ENCODE results near the gene ARHGEF28.

DNA sequence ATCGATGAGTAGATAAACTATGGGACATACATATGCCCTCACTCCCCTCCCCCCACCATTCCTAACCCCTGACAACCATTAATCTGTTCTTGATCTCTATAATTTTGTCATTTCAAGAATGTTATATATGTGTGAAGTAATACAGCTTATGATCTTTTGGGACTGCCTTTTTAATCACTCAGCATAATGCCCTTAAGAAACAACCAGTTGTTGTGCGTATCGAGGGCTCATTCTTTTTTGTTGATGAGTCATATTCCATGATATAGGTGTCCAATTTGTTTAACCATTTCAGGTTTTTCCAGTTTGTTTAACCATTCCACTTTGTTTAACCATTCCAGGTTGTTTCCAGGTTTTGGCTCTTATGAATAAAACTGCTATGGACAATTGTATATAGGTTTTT is 75.6 kb downstream of the ARHGEF28 start:
- TF ChIP-seq, protein P1, sequence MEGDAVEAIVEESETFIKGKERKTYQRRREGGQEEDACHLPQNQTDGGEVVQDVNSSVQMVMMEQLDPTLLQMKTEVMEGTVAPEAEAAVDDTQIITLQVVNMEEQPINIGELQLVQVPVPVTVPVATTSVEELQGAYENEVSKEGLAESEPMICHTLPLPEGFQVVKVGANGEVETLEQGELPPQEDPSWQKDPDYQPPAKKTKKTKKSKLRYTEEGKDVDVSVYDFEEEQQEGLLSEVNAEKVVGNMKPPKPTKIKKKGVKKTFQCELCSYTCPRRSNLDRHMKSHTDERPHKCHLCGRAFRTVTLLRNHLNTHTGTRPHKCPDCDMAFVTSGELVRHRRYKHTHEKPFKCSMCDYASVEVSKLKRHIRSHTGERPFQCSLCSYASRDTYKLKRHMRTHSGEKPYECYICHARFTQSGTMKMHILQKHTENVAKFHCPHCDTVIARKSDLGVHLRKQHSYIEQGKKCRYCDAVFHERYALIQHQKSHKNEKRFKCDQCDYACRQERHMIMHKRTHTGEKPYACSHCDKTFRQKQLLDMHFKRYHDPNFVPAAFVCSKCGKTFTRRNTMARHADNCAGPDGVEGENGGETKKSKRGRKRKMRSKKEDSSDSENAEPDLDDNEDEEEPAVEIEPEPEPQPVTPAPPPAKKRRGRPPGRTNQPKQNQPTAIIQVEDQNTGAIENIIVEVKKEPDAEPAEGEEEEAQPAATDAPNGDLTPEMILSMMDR (IDR thresholded peaks at IDR 0.05; ENCODE audit: insufficient read depth, low read depth, low read length) = no peak
- TF ChIP-seq EZH2 (IDR thresholded peaks at IDR 0.05; ENCODE audit: insufficient read depth, low read length) = no peak
